HG02943 (cell line): ENCODE results near the gene SUGP1.

Experiments
- ATAC-seq: cut with Tn5 transposase; IDR thresholded peaks from one replicate; pipeline ENCODE4 v1.9.1; 2021; ENCODE audit warnings: mild to moderate bottlenecking, low read depth, moderate library complexity; ENCODE audit not compliant: unreplicated experiment

SUGP1 gene

DNA sequence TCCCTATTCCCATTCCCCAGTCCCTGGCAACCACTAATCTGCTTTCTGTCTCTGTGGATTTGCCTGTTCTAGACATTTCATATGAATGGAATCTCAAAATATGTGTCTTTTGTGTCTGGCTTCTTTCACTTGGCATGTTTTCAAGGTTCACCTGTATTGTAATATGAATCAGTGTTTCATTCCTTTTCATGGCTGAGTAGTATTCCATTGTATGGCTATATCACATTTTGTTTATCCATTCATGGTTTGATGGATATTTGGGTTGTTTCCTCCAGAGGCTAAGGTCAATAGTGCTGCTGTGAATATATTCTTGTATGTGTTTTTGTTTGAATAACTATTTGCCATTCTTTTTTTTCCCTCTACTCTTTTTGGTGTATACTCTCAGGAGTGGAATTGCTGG is 84.1 kb downstream of the SUGP1 start:
- no peak for ATAC-seq

DNA sequence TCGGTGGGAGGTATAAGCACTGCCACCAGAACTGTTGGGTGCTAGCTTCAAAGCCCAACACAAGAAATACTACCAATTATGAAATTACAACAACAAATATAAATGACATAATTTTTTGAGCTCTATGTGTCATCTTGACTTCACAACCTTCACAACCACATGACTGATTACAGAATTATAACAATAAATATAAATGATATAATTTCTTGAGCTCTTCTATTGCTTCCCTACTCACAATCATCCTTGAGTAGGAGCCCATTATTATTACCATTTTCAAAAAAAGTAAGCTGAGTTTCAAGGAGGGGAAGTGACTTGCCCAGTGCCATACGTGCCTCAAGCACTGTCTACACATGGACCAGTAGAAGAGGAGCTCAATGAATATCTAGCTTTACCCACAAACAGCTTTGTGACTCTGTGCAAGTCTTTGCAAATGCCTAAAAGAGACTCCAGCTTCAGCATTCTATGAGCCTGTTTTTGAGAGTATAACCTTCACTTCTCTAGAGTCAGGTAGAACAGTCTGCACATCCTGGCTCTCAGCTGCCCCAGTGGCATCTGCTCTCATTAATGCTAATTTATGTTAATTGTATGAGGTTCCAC is 86.0 kb downstream of the SUGP1 start:
- no peak for ATAC-seq

DNA sequence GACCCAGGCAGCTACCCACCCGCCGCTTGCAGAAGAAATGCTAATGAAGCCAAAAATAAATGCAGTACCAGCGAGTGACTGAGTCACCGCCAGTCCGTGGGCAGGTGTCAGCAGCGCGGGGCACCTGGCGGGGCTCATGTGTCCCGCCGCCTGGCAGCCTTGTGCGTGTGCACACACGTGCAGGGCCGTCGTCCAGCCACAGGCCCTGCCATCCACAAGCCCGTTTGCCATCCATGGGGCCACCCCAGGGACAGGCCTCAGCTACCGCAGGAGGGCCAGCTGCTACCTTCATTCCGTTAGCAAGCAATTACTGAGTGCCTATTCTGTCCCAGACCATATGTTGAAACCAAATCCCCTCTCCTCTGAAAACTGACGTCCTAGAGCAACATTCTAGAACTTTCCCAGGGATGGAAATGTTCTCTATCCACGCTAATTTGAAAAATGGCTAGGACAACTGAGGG is 88.0 kb downstream of the SUGP1 start:
- no peak for ATAC-seq

DNA sequence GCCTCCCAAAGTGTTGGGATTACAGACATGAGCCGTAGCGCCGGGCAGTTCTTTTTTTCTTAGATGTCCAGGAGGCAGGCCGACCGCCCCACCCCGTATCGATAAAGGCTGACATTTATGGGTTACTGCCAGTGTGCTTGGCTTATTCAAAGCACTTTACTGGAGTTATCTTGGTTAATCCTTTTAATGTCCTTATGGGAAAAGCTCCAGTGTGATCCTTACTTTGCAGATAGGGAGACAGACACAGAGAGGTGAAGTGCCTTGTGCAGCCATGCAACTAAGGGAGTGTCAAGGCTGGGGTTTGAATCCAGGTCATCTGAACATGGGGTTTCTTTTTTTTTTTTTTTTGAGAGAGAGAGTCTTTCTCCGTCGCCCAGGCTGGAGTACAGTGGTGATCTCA is 89.3 kb downstream of the SUGP1 start:
- no peak for ATAC-seq

DNA sequence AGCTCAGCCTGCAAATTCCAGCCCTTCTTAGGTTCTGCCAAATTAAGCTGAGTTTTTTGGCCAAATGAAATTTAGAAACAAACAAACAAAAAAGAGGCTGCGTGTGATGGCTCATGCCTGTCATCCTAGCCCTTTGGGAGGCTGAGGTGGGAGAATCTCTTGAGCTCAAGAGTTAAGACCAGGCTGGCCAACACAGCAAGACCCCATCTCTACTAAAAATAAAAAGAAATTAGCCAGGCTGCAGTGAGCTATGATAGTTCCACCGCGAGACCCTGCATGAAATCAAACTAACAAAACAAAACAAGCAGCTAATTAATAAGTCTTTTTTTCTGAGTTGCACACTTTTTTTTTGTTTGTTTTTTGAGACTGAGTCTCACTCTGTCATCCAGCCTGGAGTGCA is 90.6 kb downstream of the SUGP1 start:
- ATAC-seq = no peak

DNA sequence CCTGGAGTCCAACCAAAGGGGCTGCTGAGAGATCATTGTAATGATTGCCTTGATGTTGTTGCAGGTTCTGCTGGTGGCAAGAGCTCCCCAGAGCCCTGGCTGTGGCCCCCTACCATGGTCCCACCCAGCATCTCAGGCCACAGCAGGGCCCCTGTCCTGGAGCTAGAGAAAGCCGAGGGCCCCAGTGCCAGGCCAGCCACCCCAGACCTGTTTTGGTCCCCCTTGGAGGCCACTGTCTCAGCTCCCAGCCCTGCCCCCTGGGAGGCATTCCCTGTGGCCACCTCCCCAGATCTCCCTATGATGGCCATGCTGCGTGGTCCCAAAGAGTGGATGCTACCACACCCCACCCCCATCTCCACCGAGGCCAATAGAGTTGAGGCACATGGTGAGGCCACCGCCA is 93.1 kb downstream of the SUGP1 start:
- no peak for ATAC-seq

DNA sequence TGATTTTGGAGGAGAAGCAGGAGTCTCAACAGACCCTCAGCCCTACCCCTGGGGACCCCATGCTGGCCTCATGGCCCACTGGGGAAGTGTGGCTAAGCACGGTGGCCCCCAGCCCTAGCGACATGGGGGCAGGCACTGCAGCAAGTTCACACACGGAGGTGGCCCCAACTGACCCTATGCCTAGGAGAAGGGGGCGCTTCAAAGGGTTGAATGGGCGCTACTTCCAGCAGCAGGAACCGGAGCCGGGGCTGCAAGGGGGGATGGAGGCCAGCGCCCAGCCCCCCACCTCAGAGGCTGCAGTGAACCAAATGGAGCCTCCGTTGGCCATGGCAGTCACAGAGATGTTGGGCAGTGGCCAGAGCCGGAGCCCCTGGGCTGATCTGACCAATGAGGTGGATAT is 93.6 kb downstream of the SUGP1 start:
- no peak for ATAC-seq

DNA sequence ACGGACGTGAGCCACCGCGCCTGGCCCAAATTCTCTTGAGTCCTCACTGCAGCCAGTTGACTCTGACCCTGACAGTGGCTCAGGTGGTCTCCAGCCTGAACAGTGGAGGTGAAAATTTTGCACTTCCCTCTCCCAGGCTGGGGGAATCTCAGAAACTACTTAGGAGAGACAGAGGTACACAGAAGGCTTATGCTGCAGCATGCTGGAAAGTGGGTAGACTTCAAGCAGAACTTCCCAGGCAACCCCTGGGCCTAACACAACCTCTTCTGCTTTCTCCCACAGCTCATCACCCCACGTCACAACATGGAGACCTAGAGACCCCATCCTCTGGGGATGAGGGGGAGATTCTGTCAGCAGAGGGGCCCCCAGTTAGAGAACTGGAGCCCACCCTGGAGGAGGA is 94.1 kb downstream of the SUGP1 start:
- no peak for ATAC-seq
